Measurements from ENCODE around the gene CYB561D2.

Gene CYB561D2

DNA sequence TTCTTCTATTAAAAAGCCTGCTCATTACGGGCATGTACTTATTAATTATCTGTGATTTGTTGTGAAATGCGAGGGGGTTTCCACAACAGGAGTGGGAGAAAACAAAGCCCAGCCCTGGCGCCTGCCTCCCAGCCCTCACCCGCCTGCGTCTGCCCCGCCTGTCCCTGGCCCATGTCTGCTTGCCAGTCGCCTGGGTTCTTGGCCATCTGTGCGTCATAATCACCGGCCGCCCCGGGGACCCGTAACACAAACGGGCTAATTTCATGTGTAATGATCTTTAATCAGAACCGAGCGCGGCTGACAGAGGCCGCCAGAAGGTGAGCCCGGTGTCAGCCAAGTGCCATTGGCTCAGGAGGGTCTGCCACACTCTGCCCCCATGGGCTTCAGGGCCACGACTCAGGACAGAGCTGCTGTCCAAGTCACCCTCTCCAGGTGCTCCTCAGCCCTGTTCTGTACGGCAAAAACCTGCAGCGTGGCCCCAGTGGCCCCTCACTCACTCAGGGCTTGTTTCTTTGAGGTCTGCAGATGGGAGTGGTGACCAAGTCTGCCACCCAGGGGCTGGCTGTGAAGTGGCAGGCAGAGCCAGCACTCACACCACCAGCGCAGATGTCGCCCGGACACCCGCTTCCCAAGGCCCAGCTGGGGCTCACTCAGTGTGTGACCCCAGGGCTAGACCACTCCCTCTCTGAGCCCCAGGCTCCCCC, 37.5 kb downstream of the CYB561D2 start:
- no peaks in the 10 kb centered on the region for H3K27me3 ChIP-seq (ENCODE audit: low read depth, low read length)
- no peak overlapping the region for H3K4me3 ChIP-seq (ENCODE audit: low read depth in 1 of 2, low read length in 2 of 2)
- no peaks in the 10 kb centered on the region for H3K9me3 ChIP-seq (ENCODE audit: control insufficient read depth in 1 of 2, low read length in 2 of 2)
- no peak overlapping the region for H3K27ac ChIP-seq (ENCODE audit: low read length)
- no peaks in the 10 kb centered on the region for H3K36me3 ChIP-seq (ENCODE audit: control insufficient read depth in 1 of 2, insufficient read depth in 2 of 2, low read length in 2 of 2)
- H3K4me1 ChIP-seq (ENCODE audit: control insufficient read depth in 1 of 2, insufficient read depth in 2 of 2, low read length in 2 of 2) = peaks cover 0 to 7% of the 10 kb centered on the region in 2 donors

- H3K27me3 ChIP-seq (ENCODE audit: low read depth, low read length) = no peaks in the 10 kb centered on the region
- no peak overlapping the region for H3K27ac ChIP-seq (ENCODE audit: low read length)
- H3K9me3 ChIP-seq (ENCODE audit: control insufficient read depth in 1 of 2, low read length in 2 of 2) = no peaks in the 10 kb centered on the region
- no peaks in the 10 kb centered on the region for H3K36me3 ChIP-seq (ENCODE audit: control insufficient read depth in 1 of 2, insufficient read depth in 2 of 2, low read length in 2 of 2)
- H3K4me3 ChIP-seq (ENCODE audit: low read depth in 1 of 2, low read length in 2 of 2) = no peak overlapping the region
- peaks cover 0 to 7% of the 10 kb centered on the region in 2 donors for H3K4me1 ChIP-seq (ENCODE audit: control insufficient read depth in 1 of 2, insufficient read depth in 2 of 2, low read length in 2 of 2)
Observed at GRCh38 chr3:50388720-50389413, 38.2 kb downstream of the CYB561D2 start.

DNA sequence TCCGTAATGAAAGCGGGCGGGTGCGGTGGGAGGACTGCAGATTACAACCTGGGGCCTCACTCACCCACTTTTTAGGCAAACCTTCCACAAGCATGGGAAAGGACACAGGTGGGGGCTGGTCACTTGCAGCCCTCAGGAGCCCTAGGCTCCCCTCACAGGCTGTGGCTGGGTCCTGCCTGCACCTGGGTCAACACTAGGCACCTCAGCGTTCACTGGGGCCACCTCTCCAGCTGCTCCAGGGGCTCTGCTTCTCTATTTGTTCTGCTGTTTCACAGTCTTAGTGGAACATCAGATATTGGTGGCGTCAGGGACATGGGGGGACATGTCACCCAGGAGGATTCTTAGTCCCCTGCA, 38.7 kb downstream of the CYB561D2 start:
- no peaks in the 10 kb centered on the region for H3K27me3 ChIP-seq (ENCODE audit: low read depth, low read length)

DNA sequence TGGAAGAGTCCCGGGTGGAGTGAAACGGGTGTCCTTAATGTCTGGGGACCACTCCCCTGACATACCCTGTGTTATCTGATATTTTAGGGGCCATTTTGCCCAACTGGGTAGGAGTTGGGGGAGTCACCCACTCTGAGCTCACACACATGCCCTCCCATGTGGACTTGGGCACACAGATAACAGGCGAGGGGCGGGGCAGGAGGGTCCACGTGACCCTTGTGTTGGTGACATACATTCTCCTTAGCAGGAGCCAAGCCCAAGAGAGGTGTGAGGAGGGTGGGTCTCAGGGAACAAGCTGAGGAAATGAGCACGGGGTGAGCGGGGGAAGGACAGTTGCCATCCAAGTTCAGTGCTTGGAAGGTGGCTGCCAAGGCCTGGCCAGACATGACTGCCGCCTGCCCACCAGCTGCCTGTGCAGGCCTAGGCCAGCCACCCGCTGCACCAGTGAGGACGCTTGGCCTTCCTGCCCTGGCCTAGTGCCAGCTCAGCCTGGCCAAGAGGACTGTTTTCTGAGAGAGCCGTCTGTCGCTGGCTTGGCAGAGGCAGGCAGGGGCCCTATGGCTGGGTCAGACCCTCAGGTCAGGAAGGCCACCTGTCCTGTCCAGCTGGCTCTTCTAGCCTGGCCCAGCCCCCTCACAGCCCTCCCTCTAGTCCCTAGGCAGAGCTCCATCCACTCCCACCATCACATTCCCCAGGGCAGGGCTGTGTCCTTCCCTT, 40.0 kb downstream of the CYB561D2 start:
- Histone ChIP-seq H3K27ac (ENCODE audit: low read length) (no peak overlapping the region), H3K27me3 (ENCODE audit: low read depth, low read length) (no peaks in the 10 kb centered on the region), H3K9me3 (ENCODE audit: control insufficient read depth in 1 of 2, low read length in 2 of 2) (no peaks in the 10 kb centered on the region), H3K4me1 (ENCODE audit: control insufficient read depth in 1 of 2, insufficient read depth in 2 of 2, low read length in 2 of 2) (peaks cover 0 to 7% of the 10 kb centered on the region in 2 donors), H3K36me3 (ENCODE audit: control insufficient read depth in 1 of 2, insufficient read depth in 2 of 2, low read length in 2 of 2) (no peaks in the 10 kb centered on the region), H3K4me3 (ENCODE audit: low read depth in 1 of 2, low read length in 2 of 2) (no peak overlapping the region)

More for the DNA sequence above, 38.7 kb downstream of the CYB561D2 start:
- Histone ChIP-seq H3K27ac (ENCODE audit: low read length) (no peak overlapping the region), H3K4me3 (ENCODE audit: low read depth in 1 of 2, low read length in 2 of 2) (no peak overlapping the region), H3K9me3 (ENCODE audit: control insufficient read depth in 1 of 2, low read length in 2 of 2) (no peaks in the 10 kb centered on the region), H3K4me1 (ENCODE audit: control insufficient read depth in 1 of 2, insufficient read depth in 2 of 2, low read length in 2 of 2) (peaks cover 0 to 7% of the 10 kb centered on the region in 2 donors), H3K36me3 (ENCODE audit: control insufficient read depth in 1 of 2, insufficient read depth in 2 of 2, low read length in 2 of 2) (no peaks in the 10 kb centered on the region)

DNA sequence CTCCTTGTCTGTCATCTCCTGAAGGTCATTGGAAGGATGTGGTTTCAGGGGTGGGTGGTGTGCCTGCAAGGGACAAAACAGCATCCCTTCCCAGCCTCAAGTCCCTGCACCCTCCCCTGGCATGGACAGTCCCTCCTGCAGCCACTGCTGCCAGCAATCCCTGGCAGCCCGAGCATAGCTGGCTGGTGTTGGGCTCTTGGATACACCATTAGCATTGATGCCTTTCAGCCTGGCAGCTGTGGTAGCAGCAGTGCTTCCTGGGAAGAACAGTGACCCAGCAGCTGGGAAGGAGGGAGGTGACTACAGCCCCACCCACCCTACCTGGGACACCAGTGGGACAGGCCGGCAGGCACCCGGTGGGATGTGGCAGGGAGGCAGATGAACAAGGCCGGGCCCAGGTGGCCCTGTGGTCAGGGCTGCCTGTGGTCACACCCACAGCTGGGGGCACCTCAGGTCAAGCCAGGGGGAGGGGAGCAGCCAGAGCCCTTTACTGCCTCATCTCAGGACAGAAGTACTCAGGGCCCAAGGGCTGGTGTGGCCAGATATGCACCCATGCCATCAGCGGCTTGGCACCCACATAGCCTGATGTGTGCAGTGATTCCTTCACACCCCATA, 41.5 kb downstream of the CYB561D2 start:
- H3K9me3 ChIP-seq (ENCODE audit: control insufficient read depth in 1 of 2, low read length in 2 of 2) = no peaks in the 10 kb centered on the region
- no peaks in the 10 kb centered on the region for H3K36me3 ChIP-seq (ENCODE audit: control insufficient read depth in 1 of 2, insufficient read depth in 2 of 2, low read length in 2 of 2)
- H3K27ac ChIP-seq (ENCODE audit: low read length) = no peak overlapping the region
- H3K4me1 ChIP-seq (ENCODE audit: control insufficient read depth in 1 of 2, insufficient read depth in 2 of 2, low read length in 2 of 2) = peaks cover 0 to 7% of the 10 kb centered on the region in 2 donors
- H3K4me3 ChIP-seq (ENCODE audit: low read depth in 1 of 2, low read length in 2 of 2) = no peak overlapping the region
- H3K27me3 ChIP-seq (ENCODE audit: low read depth, low read length) = no peaks in the 10 kb centered on the region

DNA sequence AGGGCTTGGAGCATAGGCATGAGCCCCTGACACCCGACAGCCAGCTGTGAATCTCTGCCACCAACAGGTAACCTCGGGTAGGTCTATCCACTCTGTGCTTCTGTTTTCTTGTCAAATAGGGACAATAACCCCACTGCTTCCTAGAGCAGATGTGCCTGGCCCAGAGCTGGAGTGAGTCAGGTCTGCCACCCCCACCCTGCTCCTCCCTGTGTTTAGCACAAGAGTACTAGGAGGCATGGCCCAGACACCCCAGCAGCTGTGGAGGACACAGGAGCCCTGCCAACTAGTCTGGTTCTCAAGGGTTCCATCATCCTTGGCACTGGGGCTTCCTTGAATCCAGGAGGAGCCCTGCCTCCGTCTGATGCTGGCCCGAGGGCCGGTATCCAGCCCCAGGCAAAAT, 42.4 kb downstream of the CYB561D2 start:
- Histone ChIP-seq H3K27me3 (ENCODE audit: low read depth, low read length) (no peaks in the 10 kb centered on the region), H3K27ac (ENCODE audit: low read length) (no peak overlapping the region), H3K9me3 (ENCODE audit: control insufficient read depth in 1 of 2, low read length in 2 of 2) (no peaks in the 10 kb centered on the region), H3K36me3 (ENCODE audit: control insufficient read depth in 1 of 2, insufficient read depth in 2 of 2, low read length in 2 of 2) (no peaks in the 10 kb centered on the region), H3K4me3 (ENCODE audit: low read depth in 1 of 2, low read length in 2 of 2) (no peak overlapping the region), H3K4me1 (ENCODE audit: control insufficient read depth in 1 of 2, insufficient read depth in 2 of 2, low read length in 2 of 2) (peaks cover 0 to 7% of the 10 kb centered on the region in 2 donors)

GRCh38 chr3:50395070-50395860, 44.6 kb downstream of the CYB561D2 start:
- Histone ChIP-seq H3K4me3 (ENCODE audit: low read depth in 1 of 2, low read length in 2 of 2) (no peak overlapping the region), H3K4me1 (ENCODE audit: control insufficient read depth in 1 of 2, insufficient read depth in 2 of 2, low read length in 2 of 2) (peaks cover 0 to 7% of the 10 kb centered on the region in 2 donors), H3K36me3 (ENCODE audit: control insufficient read depth in 1 of 2, insufficient read depth in 2 of 2, low read length in 2 of 2) (no peaks in the 10 kb centered on the region), H3K9me3 (ENCODE audit: control insufficient read depth in 1 of 2, low read length in 2 of 2) (no peaks in the 10 kb centered on the region), H3K27ac (ENCODE audit: low read length) (no peak overlapping the region), H3K27me3 (ENCODE audit: low read depth, low read length) (no peaks in the 10 kb centered on the region)

- Histone ChIP-seq H3K4me1 (ENCODE audit: control insufficient read depth in 1 of 2, insufficient read depth in 2 of 2, low read length in 2 of 2) (no peaks in the 10 kb centered on the region), H3K36me3 (ENCODE audit: control insufficient read depth in 1 of 2, insufficient read depth in 2 of 2, low read length in 2 of 2) (no peaks in the 10 kb centered on the region), H3K4me3 (ENCODE audit: low read depth in 1 of 2, low read length in 2 of 2) (no peak overlapping the region), H3K9me3 (ENCODE audit: control insufficient read depth in 1 of 2, low read length in 2 of 2) (no peaks in the 10 kb centered on the region), H3K27ac (ENCODE audit: low read length) (no peak overlapping the region), H3K27me3 (ENCODE audit: low read depth, low read length) (no peaks in the 10 kb centered on the region)
Observed at GRCh38 chr3:50396502-50396901, 45.8 kb downstream of the CYB561D2 start.

DNA sequence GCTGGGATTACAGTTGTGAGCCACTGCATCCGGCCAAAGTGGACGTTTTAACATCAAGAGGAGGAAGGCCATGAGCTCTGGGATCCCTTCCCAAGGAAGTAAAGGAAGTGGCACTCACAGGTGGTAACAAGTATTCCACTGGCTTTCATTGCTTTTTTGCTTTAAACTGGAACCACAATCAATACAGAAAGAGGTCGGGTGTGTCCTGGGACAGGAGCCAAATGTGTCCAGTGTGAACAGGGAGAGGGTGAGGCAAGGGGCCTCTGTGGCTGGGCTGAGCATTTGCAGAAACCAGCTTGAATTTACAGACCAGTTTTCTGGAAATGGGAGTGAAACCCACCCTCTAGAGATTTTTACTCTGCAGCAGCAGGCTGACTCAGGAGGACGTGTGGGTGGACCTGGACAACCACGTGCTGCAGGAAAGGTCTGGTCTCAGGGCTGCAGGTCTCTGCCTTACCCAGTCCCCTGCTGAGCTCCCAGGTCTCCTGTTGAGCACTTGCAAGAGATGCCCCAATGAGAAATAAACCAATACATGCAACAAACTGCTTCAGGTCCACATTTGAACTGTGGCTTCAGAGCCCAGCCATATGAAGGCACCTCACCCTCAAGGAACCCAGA, 51.4 kb downstream of the CYB561D2 start:
- Histone ChIP-seq H3K27me3 (ENCODE audit: low read depth, low read length) (no peaks in the 10 kb centered on the region), H3K36me3 (ENCODE audit: control insufficient read depth in 1 of 2, insufficient read depth in 2 of 2, low read length in 2 of 2) (no peaks in the 10 kb centered on the region), H3K27ac (ENCODE audit: low read length) (no peak overlapping the region)

More for the DNA sequence above, 51.4 kb downstream of the CYB561D2 start:
- no peaks in the 10 kb centered on the region for H3K4me1 ChIP-seq (ENCODE audit: control insufficient read depth in 1 of 2, insufficient read depth in 2 of 2, low read length in 2 of 2)
- H3K9me3 ChIP-seq (ENCODE audit: control insufficient read depth in 1 of 2, low read length in 2 of 2) = no peaks in the 10 kb centered on the region
- no peak overlapping the region for H3K4me3 ChIP-seq (ENCODE audit: low read depth in 1 of 2, low read length in 2 of 2)
